ENCODE data around the gene BRWD1. TPM values are rescaled to one million over a fixed set of nuclear protein-coding genes. Genes with fewer than 3 reads are reported as not detected.

The BRWD1 gene
- total RNA-seq, 2 experiments from 2014 or later: 53.2 to 61.7 TPM

DNA sequence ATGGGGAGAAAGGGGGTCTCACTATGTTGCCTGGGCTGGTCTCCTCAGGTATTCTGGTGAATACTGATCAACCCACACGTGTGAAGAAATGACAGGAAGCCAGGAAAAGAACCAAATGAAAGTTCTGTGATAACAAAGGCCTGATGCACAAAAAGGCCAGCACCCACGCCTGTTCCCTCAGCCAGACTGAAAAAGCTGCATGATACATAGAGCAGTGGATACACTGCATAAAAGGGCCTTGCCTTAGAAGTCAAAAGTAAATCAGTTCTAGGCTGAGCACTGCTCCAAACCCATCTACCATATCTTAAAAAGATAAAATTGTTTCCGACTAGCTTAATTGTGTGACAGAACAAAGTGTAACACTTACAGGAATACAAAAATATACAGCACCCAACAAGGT is 93.3 kb downstream of the BRWD1 start:
- intact Hi-C loops (cut with micrococcal nuclease; ENCODE audit: unreplicated experiment): no loop called here
- no peak overlapping the region for H3K4me2 ChIP-seq (ENCODE audit: low read length)
- no peaks in the 10 kb centered on the region for H4K20me1 ChIP-seq (ENCODE audit: insufficient read depth, low read length)
- H3K4me3 ChIP-seq (ENCODE audit: low read depth, low read length, poor library complexity, severe bottlenecking): no peak overlapping the region
- no peaks in the 10 kb centered on the region for H3K9me2 ChIP-seq (ENCODE audit: insufficient read depth, low read length)
- no peaks in the 10 kb centered on the region for H3K4me1 ChIP-seq (ENCODE audit: insufficient read depth, low read length, poor library complexity, severe bottlenecking)
- no peak overlapping the region for H2AFZ ChIP-seq (ENCODE audit: low read length)
- CTCF ChIA-PET (ENCODE audit: unreplicated experiment): no interaction called here
- H3K79me2 ChIP-seq (ENCODE audit: insufficient read depth, low read depth, low read length): no peaks in the 10 kb centered on the region
- no peaks in the 10 kb centered on the region for H3K9me3 ChIP-seq (ENCODE audit: low read length)
- no peak for DNase-seq (ENCODE audit: low spot score)
- POLR2A ChIA-PET: interaction anchor here (0.6 kb wide), 1 partner anchor 201 kb away, joined by 3 read pairs; no protein-coding TSS in a partner anchor
- no peak overlapping the region for H3K27ac ChIP-seq (ENCODE audit: low read depth, low read length, poor library complexity, severe bottlenecking)
- TF ChIP-seq EZH2phosphoT487 (IDR thresholded peaks at IDR 0.05; ENCODE audit: borderline replicate concordance, low read depth, low read length): no peak
- TF ChIP-seq, protein P1, sequence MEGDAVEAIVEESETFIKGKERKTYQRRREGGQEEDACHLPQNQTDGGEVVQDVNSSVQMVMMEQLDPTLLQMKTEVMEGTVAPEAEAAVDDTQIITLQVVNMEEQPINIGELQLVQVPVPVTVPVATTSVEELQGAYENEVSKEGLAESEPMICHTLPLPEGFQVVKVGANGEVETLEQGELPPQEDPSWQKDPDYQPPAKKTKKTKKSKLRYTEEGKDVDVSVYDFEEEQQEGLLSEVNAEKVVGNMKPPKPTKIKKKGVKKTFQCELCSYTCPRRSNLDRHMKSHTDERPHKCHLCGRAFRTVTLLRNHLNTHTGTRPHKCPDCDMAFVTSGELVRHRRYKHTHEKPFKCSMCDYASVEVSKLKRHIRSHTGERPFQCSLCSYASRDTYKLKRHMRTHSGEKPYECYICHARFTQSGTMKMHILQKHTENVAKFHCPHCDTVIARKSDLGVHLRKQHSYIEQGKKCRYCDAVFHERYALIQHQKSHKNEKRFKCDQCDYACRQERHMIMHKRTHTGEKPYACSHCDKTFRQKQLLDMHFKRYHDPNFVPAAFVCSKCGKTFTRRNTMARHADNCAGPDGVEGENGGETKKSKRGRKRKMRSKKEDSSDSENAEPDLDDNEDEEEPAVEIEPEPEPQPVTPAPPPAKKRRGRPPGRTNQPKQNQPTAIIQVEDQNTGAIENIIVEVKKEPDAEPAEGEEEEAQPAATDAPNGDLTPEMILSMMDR (conservative IDR thresholded peaks at IDR 0.05; ENCODE audit: low read length): no peak
- peaks cover 76% of the 10 kb centered on the region for H3K36me3 ChIP-seq (ENCODE audit: insufficient read depth, low read length)
- BruUV-seq (replicated peaks): no TSS peak

DNA sequence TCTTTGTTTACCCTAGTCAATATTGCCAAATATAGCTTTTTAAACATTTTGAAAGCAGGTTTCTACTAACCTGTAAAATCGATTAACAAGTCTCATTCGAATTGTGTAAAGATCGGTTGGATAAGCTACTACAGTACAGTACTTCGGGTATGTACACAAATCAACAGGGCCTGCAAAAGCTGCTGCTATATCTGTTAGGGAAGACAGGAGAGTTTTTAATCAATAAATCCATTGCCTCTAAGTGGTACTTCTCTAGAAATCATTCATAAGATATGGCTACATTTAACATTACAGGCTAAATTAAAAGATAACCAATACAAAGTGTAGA is 95.4 kb downstream of the BRWD1 start:
- TF ChIP-seq, protein P1 (conservative IDR thresholded peaks at IDR 0.05; ENCODE audit: low read length): no peak
- TF ChIP-seq EZH2phosphoT487 (IDR thresholded peaks at IDR 0.05; ENCODE audit: borderline replicate concordance, low read depth, low read length): no peak
- CTCF ChIA-PET (ENCODE audit: unreplicated experiment): no interaction called here
- DNase-seq (ENCODE audit: low spot score): no peak
- no TSS peak for BruUV-seq (replicated peaks)
- Histone ChIP-seq H3K9me2 (ENCODE audit: insufficient read depth, low read length) (no peaks in the 10 kb centered on the region), H3K36me3 (ENCODE audit: insufficient read depth, low read length) (peaks cover 72% of the 10 kb centered on the region), H2AFZ (ENCODE audit: low read length) (no peak overlapping the region), H4K20me1 (ENCODE audit: insufficient read depth, low read length) (no peaks in the 10 kb centered on the region), H3K9me3 (ENCODE audit: low read length) (no peaks in the 10 kb centered on the region), H3K4me3 (ENCODE audit: low read depth, low read length, poor library complexity, severe bottlenecking) (no peak overlapping the region), H3K27ac (ENCODE audit: low read depth, low read length, poor library complexity, severe bottlenecking) (no peak overlapping the region), H3K4me2 (ENCODE audit: low read length) (no peak overlapping the region), H3K4me1 (ENCODE audit: insufficient read depth, low read length, poor library complexity, severe bottlenecking) (no peaks in the 10 kb centered on the region), H3K79me2 (ENCODE audit: insufficient read depth, low read depth, low read length) (no peaks in the 10 kb centered on the region)
- POLR2A ChIA-PET: interaction anchor here (1.1 to 1.3 kb wide), 2 partner anchors 20 to 28 kb away, joined by 3 to 5 read pairs; no protein-coding TSS in a partner anchor
- intact Hi-C loops (cut with micrococcal nuclease; ENCODE audit: unreplicated experiment): no loop called here

DNA sequence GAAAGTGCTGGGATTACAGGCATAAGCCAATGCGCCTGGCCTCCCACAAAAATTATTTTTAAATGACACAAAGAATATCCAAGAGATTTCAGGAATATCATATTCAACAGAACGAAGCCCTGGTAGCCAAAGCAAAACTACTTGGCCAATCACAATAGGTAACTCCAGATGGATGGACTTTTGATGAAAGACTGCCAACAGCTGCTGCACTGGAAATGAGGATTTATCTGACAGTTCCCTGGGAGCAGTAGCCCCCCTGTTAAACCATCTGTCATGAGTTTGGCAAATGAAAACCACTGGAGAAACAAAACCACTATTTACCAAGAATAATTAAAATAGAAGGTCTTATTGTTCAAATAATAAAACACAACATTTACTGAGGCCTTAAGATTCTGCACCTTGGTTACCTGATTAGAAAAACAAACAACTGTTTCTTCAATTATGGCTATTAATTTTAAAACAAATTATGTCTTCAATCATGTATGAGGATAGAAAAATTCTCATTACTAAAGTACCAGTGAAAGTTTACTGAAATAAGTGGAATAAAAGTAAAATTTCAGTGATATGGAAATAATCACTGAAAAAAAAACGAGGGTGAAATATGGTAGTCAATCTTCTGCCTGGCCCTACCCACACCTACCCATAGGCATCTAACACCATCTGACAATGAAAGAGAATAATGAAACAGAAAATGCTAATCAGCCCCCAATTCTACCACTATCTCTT is 95.9 kb downstream of the BRWD1 start:
- H3K4me1 ChIP-seq (ENCODE audit: insufficient read depth, low read length, poor library complexity, severe bottlenecking): no peaks in the 10 kb centered on the region
- ChIA-PET CTCF (ENCODE audit: unreplicated experiment) (no interaction called here), POLR2A (interaction anchor here (1.1 to 1.3 kb wide), 2 partner anchors 20 to 27 kb away, joined by 3 to 5 read pairs; no protein-coding TSS in a partner anchor)
- H2AFZ ChIP-seq (ENCODE audit: low read length): no peak overlapping the region
- TF ChIP-seq, protein P1 (conservative IDR thresholded peaks at IDR 0.05; ENCODE audit: low read length): no peak
- TF ChIP-seq EZH2phosphoT487 (IDR thresholded peaks at IDR 0.05; ENCODE audit: borderline replicate concordance, low read depth, low read length): no peak
- DNase-seq (ENCODE audit: low spot score): no peak
- H3K36me3 ChIP-seq (ENCODE audit: insufficient read depth, low read length): peaks cover 71% of the 10 kb centered on the region
- no peak overlapping the region for H3K4me3 ChIP-seq (ENCODE audit: low read depth, low read length, poor library complexity, severe bottlenecking)
- no peaks in the 10 kb centered on the region for H3K9me2 ChIP-seq (ENCODE audit: insufficient read depth, low read length)
- H3K27ac ChIP-seq (ENCODE audit: low read depth, low read length, poor library complexity, severe bottlenecking): no peak overlapping the region
- intact Hi-C loops (cut with micrococcal nuclease; ENCODE audit: unreplicated experiment): no loop called here
- no peaks in the 10 kb centered on the region for H3K79me2 ChIP-seq (ENCODE audit: insufficient read depth, low read depth, low read length)
- BruUV-seq (replicated peaks): no TSS peak
- H3K9me3 ChIP-seq (ENCODE audit: low read length): no peaks in the 10 kb centered on the region
- H4K20me1 ChIP-seq (ENCODE audit: insufficient read depth, low read length): no peaks in the 10 kb centered on the region
- no peak overlapping the region for H3K4me2 ChIP-seq (ENCODE audit: low read length)
